Neural progenitor cell (in vitro differentiated cells): Measurements from ENCODE around the gene HCK. TPM values are rescaled to one million over a fixed set of nuclear protein-coding genes. Genes with fewer than 3 reads are reported as not detected.

Experiments used
- DNase-seq: peaks from one replicate; pipeline ENCODE4 v3.0.0-alpha.2; 2016; ENCODE audit warnings: low spot score
- H2AFZ ChIP-seq: fragments of 200-600 bp; sonication (generic); replicated peaks from 2 replicates; pipeline ENCODE4 v1.6.1; 2016; ENCODE audit warnings: antibody characterized with exemption
- H3F3A ChIP-seq: fragments of 200-600 bp; sonication (generic); 2 replicates; pipeline ENCODE4 v1.6.1; 2016; ENCODE audit warnings: antibody characterized with exemption, low read depth
- H3K27ac ChIP-seq: fragments of 200-600 bp; sonication (generic); 2 replicates; pipeline ENCODE4 v1.5.1; 2016; ENCODE audit warnings: mild to moderate bottlenecking
- H3K27me3 ChIP-seq: fragments of 200-600 bp; sonication (generic); 2 replicates; pipeline ENCODE4 v1.6.1; 2016; ENCODE audit warnings: mild to moderate bottlenecking, moderate library complexity
- H3K36me3 ChIP-seq: fragments of 200-600 bp; sonication (generic); 2 replicates; pipeline ENCODE4 v1.5.1; 2016
- H3K4me1 ChIP-seq: fragments of 200-600 bp; sonication (generic); 2 replicates; pipeline ENCODE4 v1.6.1; 2016; ENCODE audit warnings: mixed run types
- H3K4me2 ChIP-seq: fragments of 200-600 bp; sonication (generic); 2 replicates; pipeline ENCODE4 v1.6.1; 2016
- H3K4me3 ChIP-seq: fragments of 200-600 bp; sonication (generic); 2 replicates; pipeline ENCODE4 v1.5.1; 2016
- H3K79me2 ChIP-seq: fragments of 200-600 bp; sonication (generic); 2 replicates; pipeline ENCODE4 v1.6.1; 2016; ENCODE audit warnings: low read depth
- H3K9ac ChIP-seq: fragments of 200-600 bp; sonication (generic); 2 replicates; pipeline ENCODE4 v1.6.1; 2016
- H3K9me3 ChIP-seq: fragments of 200-600 bp; sonication (generic); 2 replicates; pipeline ENCODE4 v1.5.1; 2016; ENCODE audit warnings: low read depth
- H4K20me1 ChIP-seq: fragments of 200-600 bp; sonication (generic); 2 replicates; pipeline ENCODE4 v1.6.1; 2016; ENCODE audit warnings: low read depth
- H3K27ac Mint-ChIP-seq: 3 replicates; pipeline ENCODE4 v1.8.0; 2021; ENCODE audit warnings: mixed read lengths
- H3K27me3 Mint-ChIP-seq: 2 replicates; pipeline ENCODE4 v1.8.0; 2022; ENCODE audit warnings: low read depth, mild to moderate bottlenecking, inconsistent platforms, moderate library complexity, mixed read lengths; ENCODE audit not compliant: insufficient read depth
- H3K36me3 Mint-ChIP-seq: 3 replicates; pipeline ENCODE4 v1.8.0; 2021; ENCODE audit warnings: mixed read lengths
- H3K4me1 Mint-ChIP-seq: 3 replicates; pipeline ENCODE4 v1.8.0; 2021; ENCODE audit warnings: mixed read lengths
- H3K4me3 Mint-ChIP-seq: 3 replicates; pipeline ENCODE4 v1.8.0; 2021; ENCODE audit warnings: mild to moderate bottlenecking, moderate library complexity, mixed read lengths
- H3K9me3 Mint-ChIP-seq: 3 replicates; pipeline ENCODE4 v1.8.0; 2020; ENCODE audit warnings: mixed read lengths
- CTCF ChIP-seq: fragments of 200-600 bp; sonication (generic); IDR thresholded peaks from 2 replicates; pipeline ENCODE4 v1.5.1; 2017; ENCODE audit warnings: antibody characterized with exemption, mild to moderate bottlenecking
- EZH2 ChIP-seq: fragments of 200-600 bp; sonication (generic); IDR thresholded peaks from 2 replicates; pipeline ENCODE4 v1.6.1; 2017; ENCODE audit warnings: antibody characterized with exemption, mild to moderate bottlenecking, moderate library complexity
- EZH2phosphoT487 ChIP-seq: fragments of 200-600 bp; sonication (generic); IDR thresholded peaks from 2 replicates; pipeline ENCODE4 v1.6.1; 2017; ENCODE audit warnings: antibody characterized with exemption
- total RNA-seq: library from RNA; depleted of rRNA; stranded (reverse); fragments of >200 nt; gene quantifications from 2 replicates; pipeline ENCODE4 v1.2.3, GENCODE V29; 2015; ENCODE audit warnings: low replicate concordance

The HCK gene
- total RNA-seq, 1 donor from 2014 or later: not detected

GRCh38 chr20:32113591-32114260, 61.7 kb downstream of the HCK start:
- H3K4me2 ChIP-seq: no peak overlapping the region
- Mint-ChIP-seq H3K4me3 (no peak overlapping the region), H3K36me3 (peaks cover 4% of the 10 kb centered on the region), H3K9me3 (no peaks in the 10 kb centered on the region), H3K27ac (no peak overlapping the region), H3K27me3 (no peaks in the 10 kb centered on the region), H3K4me1 (peaks cover 33% of the 10 kb centered on the region)
- no peak for DNase-seq
- H3K4me3 ChIP-seq: no peak overlapping the region
- no peaks in the 10 kb centered on the region for H3F3A ChIP-seq
- H3K27me3 ChIP-seq: no peaks in the 10 kb centered on the region
- H3K9ac ChIP-seq: no peak overlapping the region
- H3K27ac ChIP-seq: no peak overlapping the region
- no peaks in the 10 kb centered on the region for H3K9me3 ChIP-seq
- H3K4me1 ChIP-seq: peaks cover 20% of the 10 kb centered on the region
- peaks cover 31% of the 10 kb centered on the region for H4K20me1 ChIP-seq
- H3K79me2 ChIP-seq: peaks cover 89% of the 10 kb centered on the region
- H3K36me3 ChIP-seq: no peaks in the 10 kb centered on the region
- TF ChIP-seq EZH2: no peak
- TF ChIP-seq CTCF: no peak
- no peak for TF ChIP-seq EZH2phosphoT487
- no peak overlapping the region for H2AFZ ChIP-seq

GRCh38 chr20:32114305-32114960, 62.4 kb downstream of the HCK start:
- Histone ChIP-seq H3K9ac (no peak overlapping the region), H3K9me3 (no peaks in the 10 kb centered on the region), H3K36me3 (no peaks in the 10 kb centered on the region), H3K79me2 (peaks cover 96% of the 10 kb centered on the region), H3K27ac (no peak overlapping the region), H4K20me1 (peaks cover 31% of the 10 kb centered on the region), H3K27me3 (no peaks in the 10 kb centered on the region), H3K4me2 (no peak overlapping the region), H3K4me3 (no peak overlapping the region), H2AFZ (no peak overlapping the region), H3F3A (no peaks in the 10 kb centered on the region), H3K4me1 (peaks cover 20% of the 10 kb centered on the region)
- Mint-ChIP-seq H3K27me3 (no peaks in the 10 kb centered on the region), H3K4me3 (no peak overlapping the region), H3K27ac (no peak overlapping the region), H3K4me1 (peaks cover 33% of the 10 kb centered on the region), H3K36me3 (peaks cover 4% of the 10 kb centered on the region), H3K9me3 (no peaks in the 10 kb centered on the region)
- DNase-seq: no peak
- no peak for TF ChIP-seq CTCF
- no peak for TF ChIP-seq EZH2
- TF ChIP-seq EZH2phosphoT487: no peak

GRCh38 chr20:32115211-32115767, 63.2 kb downstream of the HCK start:
- Histone ChIP-seq H3K36me3 (no peaks in the 10 kb centered on the region), H3K9me3 (no peaks in the 10 kb centered on the region), H3K9ac (no peak overlapping the region), H4K20me1 (peaks cover 31% of the 10 kb centered on the region), H3K27me3 (no peaks in the 10 kb centered on the region), H3K4me1 (peaks cover 20% of the 10 kb centered on the region), H3K27ac (no peak overlapping the region), H3F3A (no peaks in the 10 kb centered on the region), H3K4me2 (no peak overlapping the region), H3K4me3 (no peak overlapping the region), H2AFZ (no peak overlapping the region), H3K79me2 (peaks cover 98% of the 10 kb centered on the region)
- no peaks in the 10 kb centered on the region for H3K27me3 Mint-ChIP-seq
- no peak overlapping the region for H3K27ac Mint-ChIP-seq
- DNase-seq: no peak
- no peak overlapping the region for H3K4me3 Mint-ChIP-seq
- peaks cover 4% of the 10 kb centered on the region for H3K36me3 Mint-ChIP-seq
- peaks cover 33% of the 10 kb centered on the region for H3K4me1 Mint-ChIP-seq
- H3K9me3 Mint-ChIP-seq: peaks cover under 1% of the 10 kb centered on the region
- no peak for TF ChIP-seq EZH2phosphoT487
- TF ChIP-seq EZH2: no peak
- no peak for TF ChIP-seq CTCF
